Upper lobe of left lung (tissue), 4 donors: ENCODE results near the gene SLC30A1.

Source experiments
- CTCF ChIP-seq, 6 experiments: fragments of 450-650 bp in 4 of 6; fragments of 200-600 bp in 2 of 6; sonication (generic) in 2 of 6; IDR thresholded peaks; one replicate each; pipeline ENCODE4 v1.5.1; 2016 to 2019; ENCODE audit warnings: antibody characterized with exemption in 6 of 6
- EP300 ChIP-seq, 4 donors: sonication (generic); formaldehyde crosslinking; IDR thresholded peaks; one replicate each; pipeline ENCODE4 v1.5.1; 2017; ENCODE audit warnings: antibody characterized with exemption in 4 of 4, control low read depth in 2 of 4
- POLR2A ChIP-seq, 4 donors: fragments of 450-650 bp; IDR thresholded peaks; one replicate each; pipeline ENCODE4 v1.5.1; 2016 to 2017; ENCODE audit warnings: antibody characterized with exemption in 4 of 4, mild to moderate bottlenecking in 2 of 4
- POLR2AphosphoS5 ChIP-seq, 2 donors: sonication (generic); formaldehyde crosslinking; IDR thresholded peaks; one replicate each; pipeline ENCODE4 v1.5.1; 2017; ENCODE audit warnings: antibody characterized with exemption in 2 of 2

DNA sequence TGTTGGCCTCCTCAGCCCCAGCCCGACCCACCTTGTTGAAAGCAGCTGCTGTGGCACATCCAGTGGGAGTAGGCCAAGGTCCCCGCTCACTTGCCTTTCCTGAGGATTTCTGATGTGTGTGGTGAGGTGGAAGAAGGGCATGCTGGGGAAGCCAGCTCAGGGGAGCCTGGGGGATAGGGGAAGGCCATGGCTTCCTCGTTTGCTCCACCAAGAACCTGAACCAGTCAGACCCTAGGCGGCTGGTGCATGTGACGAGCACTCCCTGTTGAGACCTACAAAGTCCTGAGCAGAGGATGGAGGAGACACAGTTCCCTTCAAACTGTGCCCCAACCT lies 38.0 kb upstream of the SLC30A1 start:
- TF ChIP-seq CTCF (IDR thresholded peaks at IDR 0.05) (no peak), EP300 (IDR thresholded peaks at IDR 0.05) (no peak), POLR2A (IDR thresholded peaks at IDR 0.05) (no peak), POLR2AphosphoS5 (IDR thresholded peaks at IDR 0.05) (no peak)
